SU-DHL-6 (cell line): ENCODE data around the gene BCAS3.
"Not testable (repeated sequence)": the region's sequence is repeated elsewhere in the genome, so short reads cannot be mapped to it uniquely, and the experiment has no call there.

Source experiments
- H2AFZ ChIP-seq: fragments of 200-600 bp; sonication (generic); 2 replicates; pipeline ENCODE4 v1.6.1; 2014; ENCODE audit warnings: low read depth, mild to moderate bottlenecking, moderate library complexity, mixed read lengths, antibody characterized with exemption, low read length; ENCODE audit not compliant: severe bottlenecking
- H3F3A ChIP-seq: fragments of 200-600 bp; shearing (Covaris generic); 2 replicates; pipeline ENCODE4 v1.6.0; 2016; ENCODE audit warnings: antibody characterized with exemption, mild to moderate bottlenecking; ENCODE audit not compliant: insufficient read depth
- H3K27ac ChIP-seq: fragments of 200-600 bp; sonication (generic); 2 replicates; pipeline ENCODE4 v1.5.1; 2016; ENCODE audit warnings: low read depth, mild to moderate bottlenecking, low read length, moderate library complexity, mixed read lengths
- H3K27me3 ChIP-seq: fragments of 200-600 bp; sonication (generic), shearing (Covaris generic); 2 replicates; pipeline ENCODE4 v1.6.0; 2014; ENCODE audit warnings: mild to moderate bottlenecking, low read length
- H3K36me3 ChIP-seq: fragments of 200-600 bp; sonication (generic); 2 replicates; pipeline ENCODE4 v1.6.1; 2014; ENCODE audit warnings: mild to moderate bottlenecking, low read length, mixed read lengths
- H3K4me2 ChIP-seq: fragments of 300-600, 200-600 bp; shearing (Covaris generic), sonication (generic); 2 replicates; pipeline ENCODE4 v1.6.0; 2014; ENCODE audit warnings: low read length, low read depth, mild to moderate bottlenecking; ENCODE audit not compliant: poor library complexity, severe bottlenecking
- H3K4me3 ChIP-seq: fragments of 200-600 bp; sonication (generic); 2 replicates; pipeline ENCODE4 v1.5.1; 2014; ENCODE audit warnings: antibody characterized with exemption, low read length, mild to moderate bottlenecking, mixed read lengths; ENCODE audit not compliant: insufficient read depth, poor library complexity, severe bottlenecking
- H3K79me2 ChIP-seq: fragments of 200-600 bp; sonication (generic); 2 replicates; pipeline ENCODE4 v1.6.1; 2014; ENCODE audit warnings: mild to moderate bottlenecking, low read length, moderate library complexity; ENCODE audit not compliant: insufficient read depth
- H3K9ac ChIP-seq: fragments of 200-600 bp; sonication (generic); 2 replicates; pipeline ENCODE4 v1.7.0; 2014; ENCODE audit warnings: mild to moderate bottlenecking, low read length
- H3K9me2 ChIP-seq: fragments of 200-600 bp; sonication (generic); replicated peaks from 2 replicates; pipeline ENCODE4 v1.6.1; 2014; ENCODE audit warnings: low read length; ENCODE audit not compliant: insufficient read depth
- H3K9me3 ChIP-seq: fragments of 200-600 bp; sonication (generic); 2 replicates; pipeline ENCODE4 v1.6.1; 2014; ENCODE audit warnings: low read length, mixed read lengths; ENCODE audit not compliant: insufficient read depth
- H4K20me1 ChIP-seq: fragments of 200-600 bp; sonication (generic); 2 replicates; pipeline ENCODE4 v1.6.1; 2014; ENCODE audit warnings: low read depth, mild to moderate bottlenecking, antibody characterized with exemption, low read length, moderate library complexity, mixed read lengths
- CTCF ChIP-seq: fragments of 200-600 bp; sonication (generic); IDR thresholded peaks from one replicate; pipeline ENCODE4 v1.5.1; 2017; ENCODE audit warnings: antibody characterized with exemption, mild to moderate bottlenecking, low read length, moderate library complexity; ENCODE audit not compliant: insufficient read depth, poor library complexity, severe bottlenecking
- EZH2phosphoT487 ChIP-seq: fragments of 200-600 bp; sonication (generic), shearing (Covaris generic); conservative IDR thresholded peaks from 2 replicates; pipeline ENCODE4 v1.6.1; 2018; ENCODE audit warnings: mild to moderate bottlenecking, antibody characterized with exemption, low read length, moderate library complexity, mixed read lengths

Gene BCAS3

DNA sequence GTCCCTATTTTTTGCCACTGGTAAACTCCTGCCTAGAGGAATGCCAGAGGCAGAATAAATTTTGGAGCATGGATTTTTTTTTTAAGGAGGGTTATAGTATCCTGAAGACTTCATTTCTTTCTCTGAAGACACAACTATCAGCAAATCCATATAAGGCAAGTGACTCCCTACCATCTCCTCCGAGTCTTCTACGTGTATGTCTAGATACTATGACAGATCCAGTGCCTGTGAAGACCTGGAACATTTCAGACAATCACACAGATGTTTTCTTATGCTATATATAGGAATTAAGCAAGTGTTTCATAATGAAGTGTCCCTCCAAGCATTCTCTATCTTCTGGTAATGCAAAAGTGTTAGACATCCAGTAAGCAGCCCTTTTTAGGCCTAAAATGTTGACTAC, 466.5 kb downstream of the BCAS3 start:
- Histone ChIP-seq H3K27ac (no peak overlapping the region), H3K36me3 (no peaks in the 10 kb centered on the region), H3K9me3 (no peaks in the 10 kb centered on the region), H3K9ac (no peak overlapping the region), H2AFZ (no peak overlapping the region), H4K20me1 (no peaks in the 10 kb centered on the region), H3K4me3 (no peak overlapping the region), H3F3A (no peaks in the 10 kb centered on the region), H3K27me3 (no peaks in the 10 kb centered on the region), H3K4me2 (no peak overlapping the region), H3K79me2 (no peaks in the 10 kb centered on the region), H3K9me2 (no peaks in the 10 kb centered on the region)
- TF ChIP-seq CTCF (no peak), EZH2phosphoT487 (no peak)

GRCh38 chr17:61144617-61145564, 467.2 kb downstream of the BCAS3 start:
- Histone ChIP-seq H4K20me1 (no peaks in the 10 kb centered on the region), H3K79me2 (no peaks in the 10 kb centered on the region), H2AFZ (no peak overlapping the region), H3F3A (no peaks in the 10 kb centered on the region), H3K4me3 (no peak overlapping the region), H3K27ac (no peak overlapping the region), H3K36me3 (no peaks in the 10 kb centered on the region), H3K9me2 (no peaks in the 10 kb centered on the region), H3K9ac (no peak overlapping the region), H3K27me3 (no peaks in the 10 kb centered on the region), H3K4me2 (no peak overlapping the region), H3K9me3 (no peaks in the 10 kb centered on the region)
- no peak for TF ChIP-seq CTCF
- TF ChIP-seq EZH2phosphoT487 = no peak

GRCh38 chr17:61146833-61147232, 469.2 kb downstream of the BCAS3 start:
- H2AFZ ChIP-seq, H3K9me2 ChIP-seq, H3K79me2 ChIP-seq, H3K36me3 ChIP-seq, H4K20me1 ChIP-seq, H3K4me3 ChIP-seq, H3K27me3 ChIP-seq, H3K9me3 ChIP-seq, H3F3A ChIP-seq, H3K4me2 ChIP-seq, H3K27ac ChIP-seq, H3K9ac ChIP-seq: not testable (repeated sequence)

GRCh38 chr17:61149106-61149825, 471.6 kb downstream of the BCAS3 start:
- Histone ChIP-seq H3K36me3 (no peaks in the 10 kb centered on the region), H3K27me3 (no peaks in the 10 kb centered on the region), H4K20me1 (no peaks in the 10 kb centered on the region), H3K27ac (no peak overlapping the region), H3K4me3 (no peak overlapping the region), H3K9ac (no peak overlapping the region), H3K9me2 (no peaks in the 10 kb centered on the region), H2AFZ (no peak overlapping the region), H3K9me3 (no peaks in the 10 kb centered on the region), H3K4me2 (no peak overlapping the region), H3K79me2 (no peaks in the 10 kb centered on the region), H3F3A (no peaks in the 10 kb centered on the region)
- TF ChIP-seq CTCF = no peak
- no peak for TF ChIP-seq EZH2phosphoT487
